ENCODE results near the gene CTNNBIP1. TPM values are rescaled to one million over a fixed set of nuclear protein-coding genes. Genes with fewer than 3 reads are reported as not detected.

CTNNBIP1 gene
- total and polyA plus RNA-seq, 10 donors, result 7.3 to 17.5 (median 12.1) TPM

- Histone ChIP-seq H3K4me1 (peaks cover 19 to 71% (median 50%) of the 10 kb centered on the region in 6 donors), H3K36me3 (no peaks in the 10 kb centered on the region), H3K9me3 (no peaks in the 10 kb centered on the region), H3K27ac (peak overlapping the region in 7 of 8 donors; percentile 36 to 90 (median 83)), H3K4me3 (peak overlapping the region; percentile 69 to 92 (median 88)), H3K27me3 (replicated peaks in 1 of 7) (peaks cover 0 to 33% (median 0%) of the 10 kb centered on the region in 7 donors)
- TF ChIP-seq POLR2AphosphoS5 (IDR thresholded peaks at IDR 0.05) (peak in 2 of 3 donors; percentile 34 to 37), CTCF (IDR thresholded peaks at IDR 0.05 in 8 of 11, conservative IDR thresholded peaks at IDR 0.05 in 3 of 11) (no peak)
- intact Hi-C loops (cut with DNase I; ENCODE audit: low total_unique reads), result no loop called here
- WGBS, 5 donors, result 0 to 1% (median 1%) methylated on average over 23 to 71 of the region's 71 CpGs
- peak; percentile 84 for DNase-seq
Measured at GRCh38 chr1:9822897-9823692, 87.0 kb downstream of the CTNNBIP1 start.

- Histone ChIP-seq H3K27ac (peak overlapping the region in 1 of 8 donors; percentile 85), H3K27me3 (replicated peaks in 1 of 7) (peaks cover 0 to 33% (median 0%) of the 10 kb centered on the region in 7 donors), H3K36me3 (no peaks in the 10 kb centered on the region), H3K9me3 (no peaks in the 10 kb centered on the region), H3K4me3 (peak overlapping the region; percentile 69 to 92 (median 88)), H3K4me1 (peaks cover 19 to 66% (median 50%) of the 10 kb centered on the region in 6 donors)
- 6 to 11% (median 7%) methylated on average over 8 of the region's 8 CpGs for WGBS, 5 donors
- DNase-seq, result no peak
- intact Hi-C loops (cut with DNase I; ENCODE audit: low total_unique reads), result no loop called here
- no peak for TF ChIP-seq POLR2A (IDR thresholded peaks at IDR 0.05)
- TF ChIP-seq POLR2AphosphoS5 (IDR thresholded peaks at IDR 0.05), result no peak
- no peak for TF ChIP-seq CTCF (IDR thresholded peaks at IDR 0.05 in 8 of 11, conservative IDR thresholded peaks at IDR 0.05 in 3 of 11)
Measured at GRCh38 chr1:9822490-9822889, 87.6 kb downstream of the CTNNBIP1 start.

GRCh38 chr1:9821710-9822109, 88.4 kb downstream of the CTNNBIP1 start:
- DNase-seq, result no peak
- Histone ChIP-seq H3K27me3 (replicated peaks in 1 of 7) (peaks cover 0 to 33% (median 0%) of the 10 kb centered on the region in 7 donors), H3K4me3 (peak overlapping the region in 1 of 8 donors; percentile 75), H3K4me1 (peaks cover 19 to 65% (median 50%) of the 10 kb centered on the region in 6 donors), H3K36me3 (no peaks in the 10 kb centered on the region), H3K9me3 (no peaks in the 10 kb centered on the region), H3K27ac (no peak overlapping the region)
- TF ChIP-seq POLR2A (IDR thresholded peaks at IDR 0.05), result no peak
- TF ChIP-seq CTCF (IDR thresholded peaks at IDR 0.05 in 8 of 11, conservative IDR thresholded peaks at IDR 0.05 in 3 of 11), result no peak
- no peak for TF ChIP-seq POLR2AphosphoS5 (IDR thresholded peaks at IDR 0.05)
- 91 to 98% (median 93%) methylated on average over 4 of the region's 4 CpGs for WGBS, 5 donors
- intact Hi-C loops (cut with DNase I; ENCODE audit: low total_unique reads), result no loop called here

- no peak for TF ChIP-seq POLR2A (IDR thresholded peaks at IDR 0.05)
- TF ChIP-seq CTCF (IDR thresholded peaks at IDR 0.05 in 8 of 11, conservative IDR thresholded peaks at IDR 0.05 in 3 of 11), result no peak
- TF ChIP-seq POLR2AphosphoS5 (IDR thresholded peaks at IDR 0.05), result no peak
- intact Hi-C loops (cut with DNase I; ENCODE audit: low total_unique reads), result no loop called here
- peaks cover 19 to 60% (median 45%) of the 10 kb centered on the region in 6 donors for H3K4me1 ChIP-seq
- H3K4me3 ChIP-seq, result no peak overlapping the region
- no peak for DNase-seq
- H3K27me3 ChIP-seq (replicated peaks in 1 of 7), result peaks cover 0 to 33% (median 0%) of the 10 kb centered on the region in 7 donors
- no peaks in the 10 kb centered on the region for H3K36me3 ChIP-seq
- 82 to 93% (median 84%) methylated on average over 3 of the region's 3 CpGs for WGBS, 5 donors
- H3K9me3 ChIP-seq, result no peaks in the 10 kb centered on the region
- H3K27ac ChIP-seq, result no peak overlapping the region
Measured at GRCh38 chr1:9820521-9820920, 89.5 kb downstream of the CTNNBIP1 start.

Measured in spleen (tissue), 11 donors.